K562 (cell line): ENCODE results near the gene FRMPD2. TPM values are rescaled to one million over a fixed set of nuclear protein-coding genes. Genes with fewer than 3 reads are reported as not detected.

ENCODE experiments used
- ATAC-seq: fragments of 200-7000 bp; cut with Tn5 transposase; 3 replicates; pipeline ENCODE4 v1.9.1; 2020; ENCODE audit warnings: moderate library complexity
- BruUV-seq: library from RNA; stranded (reverse); fragments of 400-500 nt; replicated peaks from 2 replicates; lab custom pipeline; 2021; lab: Mats Ljungman, UMichigan
- CTCF ChIA-PET: fragments of 300-600 bp; formaldehyde crosslinking; extraction: SDS; loops from one replicate; lab custom pipeline; 2021; ENCODE audit warnings: low intra/inter-chr PET ratio; lab: Yijun Ruan, JAX
- POLR2A ChIA-PET: fragments of 300-600, 350-650 bp; sonication (Branson Sonifier 250); formaldehyde crosslinking; extraction: SDS; loops from one replicate; lab custom pipeline; 2021; ENCODE audit warnings: antibody characterized with exemption, inconsistent platforms; lab: Yijun Ruan, JAX
- DNase-seq, 4 experiments: peaks; one replicate each; pipeline versions ENCODE4 v3.0.0 to v3.0.0-alpha.2; 2011 to 2018; ENCODE audit warnings: low spot score in 3 of 4, mixed read lengths in 3 of 4; ENCODE audit errors: extremely low read depth in 1 of 4
- FAIRE-seq: peaks from 2 replicates; lab custom pipeline; 2011; peaks lifted over from hg19 to GRCh38; lab: Jason Lieb, UNC
- H2AFZ ChIP-seq: 2 replicates; pipeline ENCODE4 v1.6.0; 2011; ENCODE audit warnings: low read depth, low read length, control low read depth, inconsistent platforms
- H3K27ac ChIP-seq: fragments of 200-600 bp; 3 replicates; pipeline ENCODE4 v1.8.0; 2011; ENCODE audit warnings: low read depth, mild to moderate bottlenecking, control low read depth, inconsistent platforms, low read length, moderate library complexity, mixed read lengths; ENCODE audit errors: extremely low read depth
- H3K27me3 ChIP-seq, 2 experiments: fragments of 300-600 bp in 1 of 2; 2 replicates in 1 of 2; 3 replicates in 1 of 2; pipeline versions ENCODE4 v1.6.0 to v1.8.0; 2011; ENCODE audit warnings: inconsistent platforms in 2 of 2, low read length in 2 of 2, mild to moderate bottlenecking in 1 of 2, mixed read lengths in 1 of 2, moderate library complexity in 1 of 2; ENCODE audit not compliant: control insufficient read depth in 2 of 2, insufficient read depth in 2 of 2
- H3K36me3 ChIP-seq: fragments of 300-600 bp; 3 replicates; pipeline ENCODE4 v1.8.0; 2011; ENCODE audit warnings: mild to moderate bottlenecking, low read length, inconsistent platforms; ENCODE audit not compliant: control insufficient read depth, insufficient read depth
- H3K4me1 ChIP-seq, 2 experiments: fragments of 200-600 bp in 1 of 2; replicated peaks in 1 of 2; 2 replicates in 1 of 2; 3 replicates in 1 of 2; pipeline versions ENCODE4 v1.5.1 to v1.8.0; 2011; ENCODE audit warnings: inconsistent platforms in 2 of 2, low read length in 2 of 2, mild to moderate bottlenecking in 1 of 2, mixed read lengths in 1 of 2, moderate library complexity in 1 of 2; ENCODE audit not compliant: control insufficient read depth in 2 of 2, insufficient read depth in 2 of 2
- H3K4me2 ChIP-seq: 2 replicates; pipeline ENCODE4 v1.6.1; 2011; ENCODE audit warnings: low read length, control low read depth, inconsistent platforms, mixed read lengths; ENCODE audit not compliant: insufficient read depth
- H3K4me3 ChIP-seq: fragments of 200-600 bp; sonication (generic), shearing (Covaris generic); 2 replicates; pipeline ENCODE4 v1.5.1; 2016; ENCODE audit warnings: control low read depth, inconsistent platforms
- H3K79me2 ChIP-seq: fragments of 200-600 bp; 3 replicates; pipeline ENCODE4 v1.8.0; 2011; ENCODE audit warnings: low read length, inconsistent platforms; ENCODE audit not compliant: control insufficient read depth, insufficient read depth
- H3K9ac ChIP-seq, 2 experiments: 2 replicates each; pipeline versions ENCODE4 v1.6.0 to v1.6.1; 2011; ENCODE audit warnings: low read depth in 2 of 2, low read length in 2 of 2, control low read depth in 1 of 2, inconsistent platforms in 1 of 2, mild to moderate bottlenecking in 1 of 2, mixed read lengths in 1 of 2; ENCODE audit not compliant: insufficient read depth in 1 of 2
- H3K9me1 ChIP-seq: one replicate; pipeline ENCODE4 v1.6.0; 2011; ENCODE audit warnings: inconsistent platforms, mild to moderate bottlenecking, low read length, moderate library complexity; ENCODE audit not compliant: control insufficient read depth, insufficient read depth
- H3K9me3 ChIP-seq: replicated peaks from 2 replicates; pipeline ENCODE4 v1.5.1; 2011; ENCODE audit warnings: low read depth, low read length, inconsistent platforms; ENCODE audit not compliant: control insufficient read depth, insufficient read depth
- H4K20me1 ChIP-seq: replicated peaks from 2 replicates; pipeline ENCODE4 v1.6.1; 2011; ENCODE audit warnings: low read length, inconsistent platforms, mixed read lengths; ENCODE audit not compliant: control insufficient read depth, insufficient read depth
- CBX5 ChIP-seq: IDR thresholded peaks from 2 replicates; pipeline ENCODE4 v1.6.1; 2014; ENCODE audit warnings: low read depth, borderline replicate concordance
- CHD4 ChIP-seq: fragments of 200-600 bp; sonication (generic); IDR thresholded peaks from 3 replicates; pipeline ENCODE4 v1.6.1; 2012; ENCODE audit warnings: low read depth, mild to moderate bottlenecking, mixed read lengths, low read length, inconsistent platforms; ENCODE audit not compliant: insufficient read depth, insufficient replicate concordance, poor library complexity, severe bottlenecking
- CXXC5 ChIP-seq: fragments of 250-450 bp; sonication (Bioruptor Pico); IDR thresholded peaks from 2 replicates; pipeline ENCODE4 v1.8.0; 2022; ENCODE audit warnings: inconsistent platforms, mild to moderate bottlenecking, moderate library complexity
- ESRRB ChIP-seq: fragments of 250-450 bp; sonication (Bioruptor Pico); IDR thresholded peaks from 2 replicates; pipeline ENCODE4 v1.5.0; 2020; ENCODE audit warnings: mild to moderate bottlenecking, moderate library complexity, borderline replicate concordance
- ETV5 ChIP-seq: sonication (generic); formaldehyde crosslinking; IDR thresholded peaks from 2 replicates; pipeline ENCODE4 v1.4.0; 2020; ENCODE audit warnings: low read depth, mild to moderate bottlenecking, missing genetic modification reagents
- GTF3C2 ChIP-seq: IDR thresholded peaks from 3 replicates; pipeline ENCODE4 v1.6.1; 2011; ENCODE audit warnings: borderline replicate concordance, mild to moderate bottlenecking, moderate library complexity; ENCODE audit not compliant: insufficient read length; ENCODE audit errors: extremely low read depth
- HDAC1 ChIP-seq, 2 experiments: fragments of 450-650 bp; IDR thresholded peaks; 2 replicates each; pipeline ENCODE4 v1.6.1; 2016 to 2017; ENCODE audit warnings: inconsistent platforms in 1 of 2, mild to moderate bottlenecking in 1 of 2, moderate library complexity in 1 of 2
- HMG20B ChIP-seq: fragments of 250-450 bp; sonication (Bioruptor Pico); IDR thresholded peaks from 2 replicates; pipeline ENCODE4 v1.5.0; 2021; ENCODE audit warnings: mild to moderate bottlenecking
- ILF3 ChIP-seq: fragments of 450-650 bp; IDR thresholded peaks from 2 replicates; pipeline ENCODE4 v1.6.1; 2018; ENCODE audit warnings: antibody characterized with exemption, mild to moderate bottlenecking, moderate library complexity, borderline replicate concordance
- NCOA1 ChIP-seq: fragments of 450-650 bp; IDR thresholded peaks from 2 replicates; pipeline ENCODE4 v1.6.1; 2016; ENCODE audit warnings: low read depth
- NR2C1 ChIP-seq, 2 experiments: fragments of 450-650 bp; IDR thresholded peaks; 2 replicates each; pipeline ENCODE4 v1.6.1; 2017; ENCODE audit warnings: mild to moderate bottlenecking in 2 of 2, antibody characterized with exemption in 1 of 2, inconsistent platforms in 1 of 2, missing compliant biosample characterization in 1 of 2, missing genetic modification characterization in 1 of 2
- PREB ChIP-seq: sonication (generic); formaldehyde crosslinking; IDR thresholded peaks from 2 replicates; pipeline ENCODE4 v1.8.1; 2023; ENCODE audit warnings: mild to moderate bottlenecking, missing genetic modification reagents
- RBM39 ChIP-seq: fragments of 200-400 bp; formaldehyde crosslinking; optimal IDR thresholded peaks from 2 replicates; pipeline ENCODE3; 2018; ENCODE audit warnings: low read depth, low read length
- SNRNP70 ChIP-seq: fragments of 200-400 bp; formaldehyde crosslinking; optimal IDR thresholded peaks from 2 replicates; pipeline ENCODE3; 2017; ENCODE audit warnings: low read depth, low read length
- TEAD2 ChIP-seq: fragments of 450-650 bp; IDR thresholded peaks from 2 replicates; pipeline ENCODE4 v1.6.1; 2016; ENCODE audit warnings: missing genetic modification characterization, control low read depth, missing compliant biosample characterization
- WHSC1 ChIP-seq: IDR thresholded peaks from one replicate; pipeline ENCODE4 v1.6.1; 2012; ENCODE audit warnings: low read length, control low read depth, inconsistent platforms
- ZKSCAN3 ChIP-seq: fragments of 250-450 bp; sonication (Bioruptor Pico); IDR thresholded peaks from 2 replicates; pipeline ENCODE4 v1.4.0; 2020
- WGBS: fragments of 100-300 bp; shearing (Covaris generic); methylation state at CpG from one replicate; pipeline ENCODE4 v1.1.6; 2016; ENCODE audit warnings: low coverage, mixed read lengths; ENCODE audit not compliant: insufficient coverage; ENCODE audit errors: missing lambda C conversion rate; 5-methylcytosine and 5-hydroxymethylcytosine counted together
- in situ Hi-C: fragments of 300-500 bp; cut with MboI; formaldehyde crosslinking; loops from 4 replicates; pipeline ENCODE4 v1.15.0; 2018; ENCODE audit warnings: inconsistent platforms, mixed read lengths
- intact Hi-C: fragments of 100-400 bp; cut with micrococcal nuclease; formaldehyde crosslinking; loops from 2 replicates; pipeline ENCODE4 v1.14.2; 2022
- polyA plus RNA-seq, 8 experiments: library from polyadenylated mRNA; depleted of rRNA in 4 of 8; stranded (reverse) in 5 of 8; unstranded in 3 of 8; fragments of >200 nt; fragmentation: Nextera tagmentation in 2 of 8; fragmentation: Illumina TruSeq in 1 of 8; extraction: Ambion mirVana in 2 of 8; extraction: Trizol in 1 of 8; gene quantifications; 2 replicates each; pipeline versions ENCODE4 v1.2.1 to v1.2.3, GENCODE V29; 2011 to 2014; ENCODE audit warnings: inconsistent platforms in 1 of 8, missing spikeins in 1 of 8
- total RNA-seq, 7 experiments: library from RNA; depleted of rRNA in 6 of 7; stranded (reverse); fragments of >200 nt in 6 of 7; fragmentation: Illumina TruSeq in 2 of 7; extraction: Trizol in 2 of 7; gene quantifications; 2 replicates each; pipeline versions ENCODE4 v1.2.1 to v1.2.3, GENCODE V29; 2011 to 2021; ENCODE audit warnings: low replicate concordance in 1 of 7

Gene FRMPD2
- total and polyA plus RNA-seq, 9 of the 15 experiments (the other 6 are each of a cell fraction or from before 2014, with no cell fraction given), result 0.12 to 0.95 (median 0.33) TPM

GRCh38 chr10:48234295-48234694 is 40.2 kb downstream of the FRMPD2 start:
- no peak for ATAC-seq
- H2AFZ ChIP-seq, result no peak overlapping the region
- no peaks in the 10 kb centered on the region for H3K4me1 ChIP-seq
- H3K9me3 ChIP-seq, result no peaks in the 10 kb centered on the region
- TF ChIP-seq GTF3C2 (no peak), RBM39 (no peak), SNRNP70 (no peak), TEAD2 (tag) (no peak), NR2C1 (IDR thresholded peaks at IDR 0.05) (no peak), NR2C1 (tag; IDR thresholded peaks at IDR 0.05) (no peak), PREB (CRISPR knock-in tag) (no peak), ETV5 (CRISPR knock-in tag) (no peak), ILF3 (no peak), NCOA1 (no peak), WHSC1 (no peak), ZKSCAN3 (CRISPR knock-in tag) (no peak), HDAC1 (IDR thresholded peaks at IDR 0.05) (no peak), HMG20B (CRISPR knock-in tag) (no peak), CBX5 (no peak), ESRRB (CRISPR knock-in tag) (no peak), CHD4 (no peak), CXXC5 (CRISPR knock-in tag) (no peak)
- no peaks in the 10 kb centered on the region for H4K20me1 ChIP-seq
- POLR2A ChIA-PET, result no interaction called here
- no peak for DNase-seq
- FAIRE-seq, result no peak
- peaks cover 2 to 32% of the 10 kb centered on the region in 2 experiments; a peak in 4 of 5 replicates for H3K27me3 ChIP-seq
- H3K27ac ChIP-seq, result no peak overlapping the region
- CTCF ChIA-PET, result no interaction called here
- no peak overlapping the region for H3K9ac ChIP-seq
- 0% methylated on average over 1 of the region's 1 CpG for WGBS
- no peak overlapping the region for H3K4me3 ChIP-seq
- H3K36me3 ChIP-seq, result no peaks in the 10 kb centered on the region
- H3K4me2 ChIP-seq, result no peak overlapping the region
- in situ Hi-C loops (no loop called here), intact Hi-C loops (no loop called here)
- H3K9me1 ChIP-seq, result no peaks in the 10 kb centered on the region
- H3K79me2 ChIP-seq, result no peaks in the 10 kb centered on the region
- BruUV-seq, result no TSS peak
